C4-2B (cell line): ENCODE results near the gene WWOX.

ENCODE experiments used
- CTCF ChIP-seq: fragments of 450-650 bp; conservative IDR thresholded peaks from 2 replicates; pipeline ENCODE4 v1.5.1; 2017; ENCODE audit warnings: mild to moderate bottlenecking
- ZFX ChIP-seq: fragments of 450-650 bp; IDR thresholded peaks from 2 replicates; pipeline ENCODE4 v1.6.1; 2017

GRCh38 chr16:78925083-78925767 lies 825.8 kb downstream of the WWOX start:
- TF ChIP-seq CTCF (peak; percentile 73), ZFX (no peak)
